Measurements from ENCODE around the gene TMEM128. TPM values are rescaled to one million over a fixed set of nuclear protein-coding genes. Genes with fewer than 3 reads are reported as not detected.
"Not testable (repeated sequence)": the region's sequence is repeated elsewhere in the genome, so short reads cannot be mapped to it uniquely, and the experiment has no call there.

Gene TMEM128
- polyA plus RNA-seq, 1 donor (not counting 4 experiments of a cell fraction or from before 2014, with no cell fraction given), result 32.7 TPM

DNA sequence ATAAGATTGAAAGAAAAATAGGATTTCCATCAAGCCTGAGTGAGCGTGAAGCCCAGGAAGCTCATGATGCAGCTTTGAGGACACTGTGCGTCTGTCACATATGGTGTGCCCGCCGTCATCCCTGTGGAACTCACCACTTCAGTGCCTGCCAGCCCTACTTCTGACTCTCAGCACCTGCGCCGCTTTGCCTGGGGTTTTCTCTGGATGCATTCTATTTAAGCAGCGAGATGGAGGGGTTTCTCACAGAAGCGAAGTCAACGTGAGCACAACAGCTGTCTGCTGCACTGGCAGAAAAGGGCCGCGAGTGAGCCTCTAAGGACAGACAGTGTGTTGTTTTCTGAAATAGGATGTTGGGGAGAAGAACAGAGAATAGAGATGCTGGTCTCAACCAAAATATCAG lies 6.2 kb upstream of the TMEM128 start:
- H3K4me1 ChIP-seq (ENCODE audit: control insufficient read depth, extremely low read depth, insufficient read depth, low read length), result peaks cover under 1% of the 10 kb centered on the region
- no peaks in the 10 kb centered on the region for H3K79me2 ChIP-seq (ENCODE audit: control insufficient read depth, insufficient read depth, low read length)
- no peaks in the 10 kb centered on the region for H3K36me3 ChIP-seq (ENCODE audit: control insufficient read depth in 2 of 2, extremely low read depth in 1 of 2, insufficient read depth in 2 of 2, low read length in 2 of 2)
- FAIRE-seq, result no peak
- no peak overlapping the region for H2AFZ ChIP-seq (ENCODE audit: control insufficient read depth, low read length)
- dilution Hi-C loops (cut with MboI; ENCODE audit: extremely low pct_ligation_motif_present, low sequenced_read_pairs), result no loop called here
- H3K27me3 ChIP-seq (ENCODE audit: control insufficient read depth, extremely low read depth, insufficient read depth, low read length), result no peaks in the 10 kb centered on the region
- H4K20me1 ChIP-seq (ENCODE audit: control insufficient read depth, extremely low read depth, insufficient read depth, low read length), result no peaks in the 10 kb centered on the region
- H3K9me3 ChIP-seq (ENCODE audit: control insufficient read depth, low read depth, low read length), result no peaks in the 10 kb centered on the region
- TF ChIP-seq EZH2 (IDR thresholded peaks at IDR 0.05; ENCODE audit: low read length), result no peak
- TF ChIP-seq, protein P1, sequence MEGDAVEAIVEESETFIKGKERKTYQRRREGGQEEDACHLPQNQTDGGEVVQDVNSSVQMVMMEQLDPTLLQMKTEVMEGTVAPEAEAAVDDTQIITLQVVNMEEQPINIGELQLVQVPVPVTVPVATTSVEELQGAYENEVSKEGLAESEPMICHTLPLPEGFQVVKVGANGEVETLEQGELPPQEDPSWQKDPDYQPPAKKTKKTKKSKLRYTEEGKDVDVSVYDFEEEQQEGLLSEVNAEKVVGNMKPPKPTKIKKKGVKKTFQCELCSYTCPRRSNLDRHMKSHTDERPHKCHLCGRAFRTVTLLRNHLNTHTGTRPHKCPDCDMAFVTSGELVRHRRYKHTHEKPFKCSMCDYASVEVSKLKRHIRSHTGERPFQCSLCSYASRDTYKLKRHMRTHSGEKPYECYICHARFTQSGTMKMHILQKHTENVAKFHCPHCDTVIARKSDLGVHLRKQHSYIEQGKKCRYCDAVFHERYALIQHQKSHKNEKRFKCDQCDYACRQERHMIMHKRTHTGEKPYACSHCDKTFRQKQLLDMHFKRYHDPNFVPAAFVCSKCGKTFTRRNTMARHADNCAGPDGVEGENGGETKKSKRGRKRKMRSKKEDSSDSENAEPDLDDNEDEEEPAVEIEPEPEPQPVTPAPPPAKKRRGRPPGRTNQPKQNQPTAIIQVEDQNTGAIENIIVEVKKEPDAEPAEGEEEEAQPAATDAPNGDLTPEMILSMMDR (optimal IDR thresholded peaks at IDR 0.05 in 1 of 3, IDR thresholded peaks at IDR 0.05 in 1 of 3, conservative IDR thresholded peaks at IDR 0.05 in 1 of 3; ENCODE audit: extremely low read depth in 1 of 3, insufficient read depth in 2 of 3, low read length in 3 of 3), result no peak
- no peak overlapping the region for H3K4me2 ChIP-seq (ENCODE audit: control insufficient read depth, extremely low read depth, insufficient read depth, low read depth, low read length)
- no peak overlapping the region for H3K27ac ChIP-seq (ENCODE audit: control insufficient read depth, insufficient read depth, low read length)
- H3K9ac ChIP-seq (ENCODE audit: control insufficient read depth, extremely low read depth, insufficient read depth, low read length), result no peak overlapping the region
- DNase-seq (ENCODE audit: low read depth, low spot score), result no peak
- no peak overlapping the region for H3K4me3 ChIP-seq (ENCODE audit: control insufficient read depth in 2 of 3, extremely low read depth in 1 of 3, insufficient read depth in 2 of 3, low read depth in 1 of 3, low read length in 3 of 3)
- H3K9me1 ChIP-seq (ENCODE audit: control insufficient read depth, extremely low read depth, insufficient read depth, low read length), result no peaks in the 10 kb centered on the region

DNA sequence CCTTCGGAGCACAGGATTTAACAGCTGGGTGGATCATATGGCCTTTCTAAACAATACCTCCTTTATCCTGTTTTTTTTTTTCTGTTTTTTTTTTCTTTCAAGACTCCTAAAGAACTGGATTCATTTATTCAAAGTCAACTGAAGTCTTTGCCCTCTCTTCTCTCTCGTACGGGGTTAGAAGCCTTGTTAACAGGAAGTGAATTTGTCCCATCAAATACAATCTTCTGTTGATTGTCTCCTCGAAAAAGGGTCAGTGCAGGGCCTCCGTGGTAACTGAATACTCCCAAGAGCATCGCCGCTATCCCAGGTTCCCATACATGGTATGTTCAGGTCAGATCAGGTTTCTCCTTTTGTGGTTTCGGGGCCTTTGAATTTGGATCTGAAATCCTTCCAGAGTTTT lies 1.8 kb upstream of the TMEM128 start:
- Histone ChIP-seq H3K4me2 (ENCODE audit: control insufficient read depth, extremely low read depth, insufficient read depth, low read depth, low read length) (no peak overlapping the region), H3K79me2 (ENCODE audit: control insufficient read depth, insufficient read depth, low read length) (peaks cover 11% of the 10 kb centered on the region), H4K20me1 (ENCODE audit: control insufficient read depth, extremely low read depth, insufficient read depth, low read length) (no peaks in the 10 kb centered on the region), H3K27me3 (ENCODE audit: control insufficient read depth, extremely low read depth, insufficient read depth, low read length) (no peaks in the 10 kb centered on the region), H3K9me3 (ENCODE audit: control insufficient read depth, low read depth, low read length) (no peaks in the 10 kb centered on the region), H3K9me1 (ENCODE audit: control insufficient read depth, extremely low read depth, insufficient read depth, low read length) (no peaks in the 10 kb centered on the region), H3K4me1 (ENCODE audit: control insufficient read depth, extremely low read depth, insufficient read depth, low read length) (peaks cover 11% of the 10 kb centered on the region), H3K27ac (ENCODE audit: control insufficient read depth, insufficient read depth, low read length) (no peak overlapping the region), H3K9ac (ENCODE audit: control insufficient read depth, extremely low read depth, insufficient read depth, low read length) (no peak overlapping the region), H3K4me3 (ENCODE audit: control insufficient read depth in 2 of 3, extremely low read depth in 1 of 3, insufficient read depth in 2 of 3, low read depth in 1 of 3, low read length in 3 of 3) (no peak overlapping the region), H3K36me3 (ENCODE audit: control insufficient read depth in 2 of 2, extremely low read depth in 1 of 2, insufficient read depth in 2 of 2, low read length in 2 of 2) (peaks cover 4 to 5% of the 10 kb centered on the region in 2 experiments), H2AFZ (ENCODE audit: control insufficient read depth, low read length) (no peak overlapping the region)
- FAIRE-seq, result no peak
- DNase-seq (ENCODE audit: low read depth, low spot score), result no peak
- TF ChIP-seq, protein P1 (optimal IDR thresholded peaks at IDR 0.05 in 1 of 3, IDR thresholded peaks at IDR 0.05 in 1 of 3, conservative IDR thresholded peaks at IDR 0.05 in 1 of 3; ENCODE audit: extremely low read depth in 1 of 3, insufficient read depth in 2 of 3, low read length in 3 of 3), result no peak
- TF ChIP-seq EZH2 (IDR thresholded peaks at IDR 0.05; ENCODE audit: low read length), result no peak
- dilution Hi-C loops (cut with MboI; ENCODE audit: extremely low pct_ligation_motif_present, low sequenced_read_pairs), result no loop called here

DNA sequence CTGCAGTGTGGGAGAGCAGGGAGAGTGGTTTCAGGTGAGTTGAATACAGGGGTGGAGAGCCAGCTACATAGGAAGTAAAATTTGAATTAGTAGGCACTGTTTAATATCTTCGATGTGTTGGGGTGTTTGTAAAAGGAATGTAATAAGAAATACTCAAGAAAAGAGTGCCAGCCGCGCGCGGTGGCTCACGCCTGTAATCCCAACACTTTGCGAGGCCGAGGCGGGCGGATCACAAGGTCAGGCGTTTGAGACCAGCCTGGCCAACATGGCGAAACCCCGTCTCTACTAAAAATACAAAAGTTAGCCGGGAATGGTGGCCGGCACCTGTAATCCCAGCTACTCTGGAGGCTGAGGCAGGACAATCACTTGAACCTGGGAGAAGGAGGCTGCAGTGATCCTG lies 1.3 kb upstream of the TMEM128 start:
- H4K20me1 ChIP-seq (ENCODE audit: control insufficient read depth, extremely low read depth, insufficient read depth, low read length); H3K9me1 ChIP-seq (ENCODE audit: control insufficient read depth, extremely low read depth, insufficient read depth, low read length); dilution Hi-C loops (cut with MboI; ENCODE audit: extremely low pct_ligation_motif_present, low sequenced_read_pairs); H3K36me3 ChIP-seq (ENCODE audit: control insufficient read depth in 2 of 2, extremely low read depth in 1 of 2, insufficient read depth in 2 of 2, low read length in 2 of 2); DNase-seq (ENCODE audit: low read depth, low spot score); H3K27me3 ChIP-seq (ENCODE audit: control insufficient read depth, extremely low read depth, insufficient read depth, low read length); H3K9ac ChIP-seq (ENCODE audit: control insufficient read depth, extremely low read depth, insufficient read depth, low read length); H3K9me3 ChIP-seq (ENCODE audit: control insufficient read depth, low read depth, low read length); H3K27ac ChIP-seq (ENCODE audit: control insufficient read depth, insufficient read depth, low read length); FAIRE-seq: not testable (repeated sequence)
- peaks cover 11% of the 10 kb centered on the region for H3K4me1 ChIP-seq (ENCODE audit: control insufficient read depth, extremely low read depth, insufficient read depth, low read length)
- H3K4me2 ChIP-seq (ENCODE audit: control insufficient read depth, extremely low read depth, insufficient read depth, low read depth, low read length), result peak overlapping the region; percentile 98
- H3K4me3 ChIP-seq (ENCODE audit: control insufficient read depth in 2 of 3, extremely low read depth in 1 of 3, insufficient read depth in 2 of 3, low read depth in 1 of 3, low read length in 3 of 3), result peak overlapping the region in 2 of 3 experiments; percentile 93 to 95
- H2AFZ ChIP-seq (ENCODE audit: control insufficient read depth, low read length), result peak overlapping the region; percentile 82
- peaks cover 11% of the 10 kb centered on the region for H3K79me2 ChIP-seq (ENCODE audit: control insufficient read depth, insufficient read depth, low read length)

All from keratinocyte (primary cell).